Suppressor macrophage treated with lipopolysaccharide for 4 hours (primary cell): Measurements from ENCODE around the gene GPRIN1.
A peak's percentile ranks its signal among the peaks of the same experiment; 100 is the strongest.

Experiments
- DNase-seq: peaks from one replicate; pipeline ENCODE4 v3.0.0-alpha.2; 2020

Gene GPRIN1

GRCh38 chr5:176642675-176643490 is 32.9 kb upstream of the GPRIN1 start:
- no peak for DNase-seq

GRCh38 chr5:176640616-176641015 is 30.7 kb upstream of the GPRIN1 start:
- no peak for DNase-seq

- no peak for DNase-seq
Measured at GRCh38 chr5:176639981-176640380, 30.0 kb upstream of the GPRIN1 start.

- no peak for DNase-seq
Measured at GRCh38 chr5:176639208-176639607, 29.3 kb upstream of the GPRIN1 start.

- no peak for DNase-seq
Measured at GRCh38 chr5:176638437-176638836, 28.5 kb upstream of the GPRIN1 start.

GRCh38 chr5:176637556-176637955 is 27.6 kb upstream of the GPRIN1 start:
- DNase-seq = no peak

- no peak for DNase-seq
Measured at GRCh38 chr5:176636426-176636825, 26.5 kb upstream of the GPRIN1 start.

GRCh38 chr5:176633598-176633997 is 23.6 kb upstream of the GPRIN1 start:
- no peak for DNase-seq

GRCh38 chr5:176632745-176633144 is 22.8 kb upstream of the GPRIN1 start:
- DNase-seq = no peak

- no peak for DNase-seq
Measured at GRCh38 chr5:176631383-176632200, 21.6 kb upstream of the GPRIN1 start.

GRCh38 chr5:176630681-176631222 is 20.8 kb upstream of the GPRIN1 start:
- no peak for DNase-seq

- DNase-seq = peak; percentile 31
Measured at GRCh38 chr5:176629853-176630680, 20.1 kb upstream of the GPRIN1 start, which contains the start of the genes EIF4E1B and SNCB. Gene EIF4E1B, plus strand, starts transcription at chr5:176630675. Its CDS starts 12,113 bp downstream, at chr5:176642788. Gene SNCB, minus strand, starts transcription at chr5:176630534. Its CDS starts 880 bp downstream, at chr5:176629654.

GRCh38 chr5:176629317-176629852 is 19.4 kb upstream of the GPRIN1 start:
- DNase-seq = no peak

- no peak for DNase-seq
Measured at GRCh38 chr5:176628406-176629228, 18.7 kb upstream of the GPRIN1 start.

- DNase-seq = no peak
Measured at GRCh38 chr5:176627582-176627981, 17.6 kb upstream of the GPRIN1 start.

- DNase-seq = no peak
Measured at GRCh38 chr5:176626876-176627236, 16.9 kb upstream of the GPRIN1 start.

GRCh38 chr5:176625966-176626875 is 16.3 kb upstream of the GPRIN1 start:
- no peak for DNase-seq

GRCh38 chr5:176625512-176625911 is 15.6 kb upstream of the GPRIN1 start:
- DNase-seq = no peak

GRCh38 chr5:176624938-176625337 is 15.0 kb upstream of the GPRIN1 start:
- no peak for DNase-seq

- no peak for DNase-seq
Measured at GRCh38 chr5:176624142-176624541, 14.2 kb upstream of the GPRIN1 start.
